HEK293 (cell line): ENCODE measurements around the gene TMEM140.

Experiments
- CTCF ChIA-PET: fragments of 350-600 bp; formaldehyde crosslinking; extraction: SDS; loops from one replicate; lab custom pipeline; 2021; ENCODE audit warnings: antibody characterized with exemption; lab: Yijun Ruan, JAX
- POLR2A ChIA-PET: fragments of 300-600 bp; formaldehyde crosslinking; extraction: SDS; loops from one replicate; lab custom pipeline; 2020; ENCODE audit warnings: antibody characterized with exemption, inconsistent platforms; lab: Yijun Ruan, JAX
- H3K27ac ChIP-seq: fragments of 200-500 bp; sonication (Bioruptor generic); 2 replicates; pipeline ENCODE4 v1.5.1; 2014; ENCODE audit warnings: low read depth, low read length, control low read depth, inconsistent platforms; ENCODE audit errors: extremely low read depth
- H3K36me3 ChIP-seq, 2 experiments: fragments of 200-500 bp in 1 of 2; sonication (Bioruptor generic) in 1 of 2; 1 replicate in 1 of 2; 2 replicates in 1 of 2; pipeline ENCODE4 v1.5.1; 2014 to 2017; ENCODE audit warnings: inconsistent platforms in 2 of 2, low read length in 2 of 2; ENCODE audit not compliant: control insufficient read depth in 2 of 2, insufficient read depth in 1 of 2
- H3K4me1 ChIP-seq: fragments of 200-500 bp; sonication (Bioruptor generic); 2 replicates; pipeline ENCODE4 v1.5.1; 2014; ENCODE audit warnings: mild to moderate bottlenecking, low read length, inconsistent platforms; ENCODE audit not compliant: control insufficient read depth, insufficient read depth
- H3K4me3 ChIP-seq: 2 replicates; pipeline ENCODE4 v1.5.1; 2011; ENCODE audit warnings: low read depth, mild to moderate bottlenecking, control low read depth, low read length, moderate library complexity
- H3K9me3 ChIP-seq: fragments of 200-500 bp; sonication (Bioruptor generic); 2 replicates; pipeline ENCODE4 v1.5.1; 2014; ENCODE audit warnings: low read depth, low read length, inconsistent platforms; ENCODE audit not compliant: control insufficient read depth, insufficient read depth
- GFI1B ChIP-seq: fragments of 450-650 bp; formaldehyde crosslinking; IDR thresholded peaks from 2 replicates; pipeline ENCODE4 v1.5.1; 2016; ENCODE audit warnings: missing biosample characterization, missing genetic modification characterization
- KLF16 ChIP-seq: fragments of 450-650 bp; formaldehyde crosslinking; IDR thresholded peaks from 2 replicates; pipeline ENCODE4 v1.5.1; 2017; ENCODE audit warnings: missing biosample characterization, missing genetic modification characterization
- MYNN ChIP-seq: fragments of 450-650 bp; formaldehyde crosslinking; IDR thresholded peaks from 2 replicates; pipeline ENCODE4 v1.5.1; 2016; ENCODE audit warnings: missing biosample characterization, missing genetic modification characterization, borderline replicate concordance
- SETDB1 ChIP-seq: IDR thresholded peaks from one replicate; pipeline ENCODE4 v1.6.1; 2017; ENCODE audit warnings: mild to moderate bottlenecking, low read length, moderate library complexity, mixed read lengths; ENCODE audit not compliant: insufficient read length
- SP7 ChIP-seq: fragments of 450-650 bp; formaldehyde crosslinking; IDR thresholded peaks from 2 replicates; pipeline ENCODE4 v1.5.1; 2016; ENCODE audit warnings: missing biosample characterization, missing genetic modification characterization
- TRIM28 ChIP-seq: IDR thresholded peaks from 2 replicates; pipeline ENCODE4 v1.6.1; 2011; ENCODE audit warnings: low read length, control low read depth, borderline replicate concordance
- ZIC2 ChIP-seq: fragments of 450-650 bp; formaldehyde crosslinking; IDR thresholded peaks from 2 replicates; pipeline ENCODE4 v1.5.1; 2016; ENCODE audit warnings: missing biosample characterization, missing genetic modification characterization
- ZNF202 ChIP-seq: fragments of 450-650 bp; formaldehyde crosslinking; IDR thresholded peaks from 2 replicates; pipeline ENCODE4 v1.5.1; 2016; ENCODE audit warnings: missing biosample characterization, missing genetic modification characterization, borderline replicate concordance
- ZNF214 ChIP-seq: fragments of 450-650 bp; formaldehyde crosslinking; IDR thresholded peaks from 2 replicates; pipeline ENCODE4 v1.5.1; 2017; ENCODE audit warnings: missing biosample characterization, mild to moderate bottlenecking, missing genetic modification characterization, borderline replicate concordance
- ZNF24 ChIP-seq: fragments of 450-650 bp; formaldehyde crosslinking; IDR thresholded peaks from 2 replicates; pipeline ENCODE4 v1.5.1; 2016; ENCODE audit warnings: missing biosample characterization, missing genetic modification characterization
- ZNF423 ChIP-seq: fragments of 450-650 bp; formaldehyde crosslinking; IDR thresholded peaks from 2 replicates; pipeline ENCODE4 v1.5.1; 2016; ENCODE audit warnings: missing biosample characterization, missing genetic modification characterization
- ZNF473 ChIP-seq: fragments of 450-650 bp; formaldehyde crosslinking; IDR thresholded peaks from 2 replicates; pipeline ENCODE4 v1.5.1; 2017; ENCODE audit warnings: missing biosample characterization, missing genetic modification characterization
- ZNF501 ChIP-seq: fragments of 450-650 bp; formaldehyde crosslinking; IDR thresholded peaks from 2 replicates; pipeline ENCODE4 v1.5.1; 2016; ENCODE audit warnings: missing biosample characterization, missing genetic modification characterization
- ZNF513 ChIP-seq: fragments of 450-650 bp; IDR thresholded peaks from 2 replicates; pipeline ENCODE4 v1.5.1; 2018; ENCODE audit warnings: missing biosample characterization, missing genetic modification characterization
- ZNF610 ChIP-seq: fragments of 450-650 bp; formaldehyde crosslinking; IDR thresholded peaks from 2 replicates; pipeline ENCODE4 v1.5.1; 2016; ENCODE audit warnings: missing biosample characterization, missing genetic modification characterization, borderline replicate concordance
- ZNF626 ChIP-seq: fragments of 450-650 bp; sonication (Bioruptor Pico); formaldehyde crosslinking; IDR thresholded peaks from 2 replicates; pipeline ENCODE4 v1.5.1; 2018; ENCODE audit warnings: missing biosample characterization, missing genetic modification characterization, inconsistent platforms
- ZNF629 ChIP-seq: fragments of 450-650 bp; formaldehyde crosslinking; IDR thresholded peaks from 2 replicates; pipeline ENCODE4 v1.5.1; 2017; ENCODE audit warnings: missing biosample characterization, missing genetic modification characterization
- ZXDB ChIP-seq: fragments of 450-650 bp; formaldehyde crosslinking; IDR thresholded peaks from 2 replicates; pipeline ENCODE4 v1.5.1; 2016; ENCODE audit warnings: missing biosample characterization, missing genetic modification characterization
- TF ChIP-seq, protein P1 (sequence below): fragments of 450-650 bp; formaldehyde crosslinking; IDR thresholded peaks from 2 replicates; pipeline ENCODE4 v1.5.1; 2016; ENCODE audit warnings: missing biosample characterization, missing genetic modification characterization
- TF ChIP-seq, protein P2 (sequence below): fragments of 450-650 bp; formaldehyde crosslinking; IDR thresholded peaks from 2 replicates; pipeline ENCODE4 v1.5.1; 2016; ENCODE audit warnings: missing biosample characterization, missing genetic modification characterization

Gene TMEM140

GRCh38 chr7:135156290-135156689 lies 8.4 kb downstream of the TMEM140 start:
- H3K27ac ChIP-seq, result no peak overlapping the region
- POLR2A ChIA-PET, result no interaction called here
- TF ChIP-seq SP7 (no peak), ZNF24 (tag by site-specific recombination) (no peak), ZNF513 (no peak), ZIC2 (tag by site-specific recombination) (no peak), ZNF610 (tag by site-specific recombination) (no peak), GFI1B (tag by site-specific recombination) (no peak), ZNF629 (tag by site-specific recombination) (no peak), MYNN (tag by site-specific recombination) (no peak), SETDB1 (peak; percentile 57), ZNF473 (no peak), ZNF501 (tag by site-specific recombination) (no peak), ZNF202 (tag by site-specific recombination) (no peak), ZXDB (tag by site-specific recombination) (no peak)
- TF ChIP-seq, protein P1, sequence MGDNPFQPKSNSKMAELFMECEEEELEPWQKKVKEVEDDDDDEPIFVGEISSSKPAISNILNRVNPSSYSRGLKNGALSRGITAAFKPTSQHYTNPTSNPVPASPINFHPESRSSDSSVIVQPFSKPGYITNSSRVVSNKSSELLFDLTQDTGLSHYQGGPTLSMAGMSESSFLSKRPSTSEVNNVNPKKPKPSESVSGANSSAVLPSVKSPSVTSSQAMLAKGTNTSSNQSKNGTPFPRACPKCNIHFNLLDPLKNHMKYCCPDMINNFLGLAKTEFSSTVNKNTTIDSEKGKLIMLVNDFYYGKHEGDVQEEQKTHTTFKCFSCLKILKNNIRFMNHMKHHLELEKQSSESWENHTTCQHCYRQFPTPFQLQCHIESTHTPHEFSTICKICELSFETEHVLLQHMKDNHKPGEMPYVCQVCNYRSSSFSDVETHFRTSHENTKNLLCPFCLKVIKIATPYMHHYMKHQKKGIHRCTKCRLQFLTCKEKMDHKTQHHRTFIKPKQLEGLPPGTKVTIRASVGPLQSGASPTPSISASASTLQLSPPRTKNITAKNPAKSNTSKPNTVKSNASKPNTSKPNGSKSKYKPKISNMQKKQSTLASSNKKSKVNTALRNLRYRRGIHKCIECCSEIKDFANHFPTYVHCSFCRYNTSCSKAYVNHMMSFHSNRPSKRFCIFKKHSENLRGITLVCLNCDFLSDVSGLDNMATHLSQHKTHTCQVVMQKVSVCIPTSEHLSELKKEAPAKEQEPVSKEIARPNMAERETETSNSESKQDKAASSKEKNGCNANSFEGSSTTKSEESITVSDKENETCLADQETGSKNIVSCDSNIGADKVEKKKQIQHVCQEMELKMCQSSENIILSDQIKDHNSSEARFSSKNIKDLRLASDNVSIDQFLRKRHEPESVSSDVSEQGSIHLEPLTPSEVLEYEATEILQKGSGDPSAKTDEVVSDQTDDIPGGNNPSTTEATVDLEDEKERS (tag by site-specific recombination), result 0 out of 2 replicates have a peak, but pooled peaks have one; percentile 69
- TF ChIP-seq, protein P2, sequence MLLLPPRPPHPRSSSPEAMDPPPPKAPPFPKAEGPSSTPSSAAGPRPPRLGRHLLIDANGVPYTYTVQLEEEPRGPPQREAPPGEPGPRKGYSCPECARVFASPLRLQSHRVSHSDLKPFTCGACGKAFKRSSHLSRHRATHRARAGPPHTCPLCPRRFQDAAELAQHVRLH (tag by site-specific recombination), result no peak
- no peaks in the 10 kb centered on the region for H3K9me3 ChIP-seq
- CTCF ChIA-PET, result no interaction called here
- H3K4me1 ChIP-seq, result no peaks in the 10 kb centered on the region
- H3K36me3 ChIP-seq, result peaks cover 0 to 3% of the 10 kb centered on the region in 2 experiments; a peak in 1 of 3 replicates
- no peak overlapping the region for H3K4me3 ChIP-seq

- H3K4me3 ChIP-seq, result no peak overlapping the region
- POLR2A ChIA-PET, result interaction anchor here (0.6 kb wide), 1 partner anchor 11 kb away, joined by 3 read pairs; no protein-coding TSS in a partner anchor
- TF ChIP-seq ZNF214 (tag by site-specific recombination) (no peak), TRIM28 (no peak), KLF16 (tag by site-specific recombination) (no peak), ZNF626 (tag by site-specific recombination) (no peak), ZNF423 (no peak)
- CTCF ChIA-PET, result no interaction called here
- no peak overlapping the region for H3K27ac ChIP-seq
- peaks cover 0 to 3% of the 10 kb centered on the region in 2 experiments; a peak in 1 of 3 replicates for H3K36me3 ChIP-seq
- no peaks in the 10 kb centered on the region for H3K9me3 ChIP-seq
- H3K4me1 ChIP-seq, result no peaks in the 10 kb centered on the region
Measured at GRCh38 chr7:135158141-135158655, 10.3 kb downstream of the TMEM140 start.
